ENCODE measurements around the gene RIMS3. TPM values are rescaled to one million over a fixed set of nuclear protein-coding genes. Genes with fewer than 3 reads are reported as not detected.

The RIMS3 gene
- total RNA-seq, 1 experiment from 2014 or later = 13.7 TPM

- no peak overlapping the region for H3K14ac ChIP-seq (ENCODE audit: insufficient read depth, low read length)
- no peaks in the 10 kb centered on the region for H3K79me2 ChIP-seq (ENCODE audit: insufficient read depth, low read length)
- no peak overlapping the region for H3K9ac ChIP-seq (ENCODE audit: extremely low read depth, insufficient read length, low read length)
- Mint-ChIP-seq H3K4me3 (no peak overlapping the region), H3K36me3 (ENCODE audit: insufficient read depth in 1 of 3, low read depth in 3 of 3) (no peaks in the 10 kb centered on the region; a peak in 1 of 7 replicates), H3K9me3 (no peaks in the 10 kb centered on the region), H3K27me3 (ENCODE audit: low read depth) (no peaks in the 10 kb centered on the region), H3K27ac (no peak overlapping the region), H3K4me1 (peaks cover 3 to 13% of the 10 kb centered on the region in 2 experiments; a peak in 3 of 4 replicates)
- H3K4me1 ChIP-seq (ENCODE audit: insufficient read depth, low read length) = peaks cover 3% of the 10 kb centered on the region; the same call in 1 of the 2 replicates
- H3K18ac ChIP-seq (ENCODE audit: insufficient read length, low read depth, low read length) = no peak overlapping the region
- DNase-seq = no peak
- H2BK5ac ChIP-seq (ENCODE audit: insufficient read length, low read length) = no peak overlapping the region
- no peak overlapping the region for H2AK5ac ChIP-seq (ENCODE audit: insufficient read length, low read length)
- H4K20me1 ChIP-seq (ENCODE audit: control insufficient read depth, insufficient read depth, insufficient read length) = no peaks in the 10 kb centered on the region
- no peak overlapping the region for H4K8ac ChIP-seq (replicated peaks; ENCODE audit: insufficient read length, low read depth, low read length)
- no peak overlapping the region for H2BK20ac ChIP-seq (ENCODE audit: low read depth, low read length, poor library complexity, severe bottlenecking)
- no peak for TF ChIP-seq CTCF (conservative IDR thresholded peaks at IDR 0.05)
- H3T11ph ChIP-seq (ENCODE audit: low read length) = no peak overlapping the region
- no peaks in the 10 kb centered on the region for H3K79me1 ChIP-seq (ENCODE audit: insufficient read depth, low read depth, low read length, poor library complexity, severe bottlenecking)
- no peak overlapping the region for H3K4me2 ChIP-seq (ENCODE audit: insufficient read depth, insufficient read length, low read length)
- no peak overlapping the region for H3K56ac ChIP-seq (ENCODE audit: insufficient read length, low read depth, low read length)
- no peak overlapping the region for H3K27ac ChIP-seq (ENCODE audit: insufficient read length, low read depth, low read length)
- H2BK12ac ChIP-seq (ENCODE audit: insufficient read length, low read depth, low read length) = no peak overlapping the region
- H3K23ac ChIP-seq (ENCODE audit: insufficient read length, low read depth, low read length) = no peak overlapping the region
- H4K5ac ChIP-seq (ENCODE audit: insufficient read length, low read depth, low read length) = no peak overlapping the region
- H2BK120ac ChIP-seq (ENCODE audit: low read depth, low read length, poor library complexity, severe bottlenecking) = no peak overlapping the region
- no CpG with 5 or more reads among the region's 15 CpGs for WGBS (ENCODE audit: extremely low coverage, insufficient read length, low lambda C conversion rate)
- no peaks in the 10 kb centered on the region for H3K9me3 ChIP-seq (ENCODE audit: control insufficient read depth, low read depth, low read length)
- H2AFZ ChIP-seq (ENCODE audit: low read length) = no peak overlapping the region
- no peak overlapping the region for H3K4ac ChIP-seq (ENCODE audit: low read depth, low read length)
- no peak overlapping the region for H4K91ac ChIP-seq (ENCODE audit: insufficient read length, low read depth, low read length)
- H3K23me2 ChIP-seq (ENCODE audit: insufficient read length, low read depth, low read length, poor library complexity, severe bottlenecking) = no peaks in the 10 kb centered on the region
- H2BK15ac ChIP-seq (ENCODE audit: low read depth, low read length) = no peak overlapping the region
- no peaks in the 10 kb centered on the region for H3K27me3 ChIP-seq (ENCODE audit: insufficient read depth, low read length)
Measured at GRCh38 chr1:40648928-40649591, 16.4 kb downstream of the RIMS3 start.
